Measurements from ENCODE around the gene ANKFY1.

The ANKFY1 gene

GRCh38 chr17:4162775-4163466, 100.9 kb downstream of the ANKFY1 start:
- no peak for TF ChIP-seq CTCF (IDR thresholded peaks at IDR 0.05; ENCODE audit: low read depth, low read length)
- Histone ChIP-seq H3K27me3 (no peaks in the 10 kb centered on the region), H3K36me3 (no peaks in the 10 kb centered on the region), H3K9me3 (no peaks in the 10 kb centered on the region), H3K4me1 (peaks cover 18% of the 10 kb centered on the region), H3K4me3 (ENCODE audit: low read depth, low read length) (no peak overlapping the region)
- no peak for DNase-seq

- TF ChIP-seq CTCF (IDR thresholded peaks at IDR 0.05; ENCODE audit: low read depth, low read length) = no peak
- Histone ChIP-seq H3K4me1 (peaks cover 18% of the 10 kb centered on the region), H3K36me3 (no peaks in the 10 kb centered on the region), H3K9me3 (no peaks in the 10 kb centered on the region), H3K4me3 (ENCODE audit: low read depth, low read length) (no peak overlapping the region), H3K27me3 (no peaks in the 10 kb centered on the region)
- no peak for DNase-seq
Observed at GRCh38 chr17:4162321-4162720, 101.5 kb downstream of the ANKFY1 start.

- H3K27me3 ChIP-seq = no peaks in the 10 kb centered on the region
- H3K4me3 ChIP-seq (ENCODE audit: low read depth, low read length) = no peak overlapping the region
- peaks cover 18% of the 10 kb centered on the region for H3K4me1 ChIP-seq
- no peaks in the 10 kb centered on the region for H3K36me3 ChIP-seq
- DNase-seq = no peak
- TF ChIP-seq CTCF (IDR thresholded peaks at IDR 0.05; ENCODE audit: low read depth, low read length) = no peak
- H3K9me3 ChIP-seq = no peaks in the 10 kb centered on the region
Observed at GRCh38 chr17:4161967-4162305, 101.8 kb downstream of the ANKFY1 start.

GRCh38 chr17:4161192-4161966, 102.4 kb downstream of the ANKFY1 start:
- Histone ChIP-seq H3K4me1 (peaks cover 18% of the 10 kb centered on the region), H3K27me3 (no peaks in the 10 kb centered on the region), H3K9me3 (no peaks in the 10 kb centered on the region), H3K36me3 (no peaks in the 10 kb centered on the region), H3K4me3 (ENCODE audit: low read depth, low read length) (no peak overlapping the region)
- TF ChIP-seq CTCF (IDR thresholded peaks at IDR 0.05; ENCODE audit: low read depth, low read length) = 0 out of 2 replicates have a peak, but pooled peaks have one; percentile 12
- DNase-seq = peak; percentile 44

- Histone ChIP-seq H3K27me3 (no peaks in the 10 kb centered on the region), H3K4me1 (peaks cover 18% of the 10 kb centered on the region), H3K4me3 (ENCODE audit: low read depth, low read length) (no peak overlapping the region), H3K36me3 (no peaks in the 10 kb centered on the region), H3K9me3 (no peaks in the 10 kb centered on the region)
- no peak for TF ChIP-seq CTCF (IDR thresholded peaks at IDR 0.05; ENCODE audit: low read depth, low read length)
- no peak for DNase-seq
Observed at GRCh38 chr17:4160294-4160859, 103.4 kb downstream of the ANKFY1 start.

- Histone ChIP-seq H3K9me3 (no peaks in the 10 kb centered on the region), H3K4me3 (ENCODE audit: low read depth, low read length) (no peak overlapping the region), H3K4me1 (peaks cover 18% of the 10 kb centered on the region), H3K36me3 (no peaks in the 10 kb centered on the region), H3K27me3 (no peaks in the 10 kb centered on the region)
- DNase-seq = no peak
- no peak for TF ChIP-seq CTCF (IDR thresholded peaks at IDR 0.05; ENCODE audit: low read depth, low read length)
Observed at GRCh38 chr17:4159761-4160160, 104.0 kb downstream of the ANKFY1 start.

All from BE2C (cell line).